CD8-positive, alpha-beta memory T cell (primary cell): ENCODE data around the gene OR1F1. TPM values are rescaled to one million over a fixed set of nuclear protein-coding genes. Genes with fewer than 3 reads are reported as not detected.
"Not testable (repeated sequence)": the region's sequence is repeated elsewhere in the genome, so short reads cannot be mapped to it uniquely, and the experiment has no call there.

Experiments
- CTCF ChIA-PET: fragments of 350-600 bp; sonication (Branson Sonifier 250); formaldehyde crosslinking; loops from one replicate; lab custom pipeline; 2021; ENCODE audit warnings: antibody characterized with exemption; lab: Charles Lee
- POLR2A ChIA-PET: fragments of 350-600 bp; sonication (Branson Sonifier 250); formaldehyde crosslinking; loops from one replicate; lab custom pipeline; 2021; ENCODE audit warnings: antibody characterized with exemption; lab: Charles Lee
- DNase-seq, 5 donors: peaks; one replicate each; pipeline versions ENCODE4 v3.0.0 to v3.0.0-alpha.2; 2020 to 2022; ENCODE audit warnings: mixed read lengths in 1 of 5
- H3K27ac ChIP-seq: one replicate; pipeline ENCODE4 v1.7.0; 2013; ENCODE audit warnings: low read depth, mild to moderate bottlenecking, low read length, moderate library complexity
- H3K27me3 ChIP-seq: 2 replicates; pipeline ENCODE4 v1.7.0; 2013; ENCODE audit warnings: low read length, mild to moderate bottlenecking; ENCODE audit not compliant: insufficient read depth, poor library complexity, severe bottlenecking
- H3K36me3 ChIP-seq: 2 replicates; pipeline ENCODE4 v1.7.0; 2013; ENCODE audit warnings: mild to moderate bottlenecking, low read length, moderate library complexity; ENCODE audit not compliant: insufficient read depth
- H3K4me1 ChIP-seq: 2 replicates; pipeline ENCODE4 v1.7.0; 2013; ENCODE audit warnings: mild to moderate bottlenecking, low read length, moderate library complexity; ENCODE audit not compliant: insufficient read depth
- H3K4me3 ChIP-seq: 2 replicates; pipeline ENCODE4 v1.7.0; 2013; ENCODE audit warnings: mild to moderate bottlenecking, low read length
- H3K9me3 ChIP-seq: 2 replicates; pipeline ENCODE4 v1.7.0; 2013; ENCODE audit warnings: mild to moderate bottlenecking, low read length
- H3K27ac Mint-ChIP-seq, 8 donors: one replicate each; pipeline ENCODE4 v1.8.0; 2020 to 2021; ENCODE audit warnings: mixed read lengths in 8 of 8, mild to moderate bottlenecking in 6 of 8, inconsistent platforms in 3 of 8, moderate library complexity in 3 of 8
- H3K27me3 Mint-ChIP-seq, 2 donors: one replicate each; pipeline ENCODE4 v1.8.0; 2020 to 2021; ENCODE audit warnings: mixed read lengths in 2 of 2, mild to moderate bottlenecking in 1 of 2, moderate library complexity in 1 of 2
- H3K36me3 Mint-ChIP-seq, 3 donors: one replicate each; pipeline ENCODE4 v1.8.0; 2020 to 2021; ENCODE audit warnings: mixed read lengths in 3 of 3, inconsistent platforms in 1 of 3, mild to moderate bottlenecking in 1 of 3
- H3K4me1 Mint-ChIP-seq, 3 donors: one replicate each; pipeline ENCODE4 v1.8.0; 2020 to 2021; ENCODE audit warnings: mixed read lengths in 3 of 3, inconsistent platforms in 1 of 3, mild to moderate bottlenecking in 1 of 3
- H3K4me3 Mint-ChIP-seq, 7 donors: one replicate each; pipeline ENCODE4 v1.8.0; 2020 to 2021; ENCODE audit warnings: mixed read lengths in 7 of 7, mild to moderate bottlenecking in 6 of 7, moderate library complexity in 4 of 7, inconsistent platforms in 2 of 7
- H3K9me3 Mint-ChIP-seq, 5 donors: one replicate each; pipeline ENCODE4 v1.8.0; 2020 to 2022; ENCODE audit warnings: mixed read lengths in 5 of 5, mild to moderate bottlenecking in 3 of 5, moderate library complexity in 2 of 5, inconsistent platforms in 1 of 5
- polyA plus RNA-seq: library from polyadenylated mRNA; unstranded; fragments of 300-500 nt; fragmentation: Illumina TruSeq; gene quantifications from one replicate; pipeline ENCODE4 v1.2.3, GENCODE V29; 2021
- total RNA-seq, 2 experiments: library from RNA; stranded (reverse); gene quantifications; one replicate each; pipeline ENCODE4 v1.2.3, GENCODE V29; 2021

The OR1F1 gene
- total and polyA plus RNA-seq, 3 experiments from 2014 or later, result not detected

DNA sequence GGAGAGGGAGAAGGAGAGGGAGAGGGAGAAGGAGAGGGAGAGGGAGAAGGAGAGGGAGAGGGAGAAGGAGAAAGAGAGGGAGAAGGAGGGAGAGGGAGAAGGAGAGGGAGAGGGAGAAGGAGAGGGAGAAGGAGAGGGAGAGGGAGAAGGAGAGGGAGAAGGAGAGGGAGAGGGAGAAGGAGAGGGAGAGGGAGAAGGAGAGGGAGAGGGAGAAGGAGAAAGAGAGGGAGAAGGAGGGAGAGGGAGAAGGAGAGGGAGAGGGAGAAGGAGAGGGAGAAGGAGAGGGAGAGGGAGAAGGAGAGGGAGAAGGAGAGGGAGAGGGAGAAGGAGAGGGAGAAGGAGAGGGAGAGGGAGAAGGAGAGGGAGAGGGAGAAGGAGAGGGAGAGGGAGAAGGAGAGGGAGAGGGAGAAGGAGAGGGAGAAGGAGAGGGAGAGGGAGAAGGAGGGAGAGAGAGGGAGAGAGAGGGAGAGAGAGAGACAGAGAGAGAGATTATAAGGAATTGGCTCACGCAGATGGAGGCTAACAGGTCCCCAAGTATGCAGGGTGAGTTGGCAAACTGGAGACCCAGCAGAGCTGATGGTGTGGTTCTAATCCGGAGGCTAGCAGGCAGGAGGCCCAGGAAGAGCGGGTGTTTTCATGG, 9.8 kb downstream of the OR1F1 start:
- CTCF ChIA-PET, result interaction anchor here (1.2 kb wide), 2 partner anchors 12 to 39 kb away, joined by 3 to 6 read pairs; no protein-coding TSS in a partner anchor
- peak overlapping the region in 1 of 7 donors; percentile 28 for H3K4me3 Mint-ChIP-seq
- H3K27me3 ChIP-seq, result peaks cover 26% of the 10 kb centered on the region
- POLR2A ChIA-PET, H3K36me3 Mint-ChIP-seq, H3K27ac Mint-ChIP-seq, H3K4me1 ChIP-seq, H3K9me3 Mint-ChIP-seq, H3K9me3 ChIP-seq, H3K36me3 ChIP-seq, H3K4me1 Mint-ChIP-seq, H3K4me3 ChIP-seq, DNase-seq, H3K27ac ChIP-seq: not testable (repeated sequence)
- H3K27me3 Mint-ChIP-seq, result peaks cover 35 to 36% of the 10 kb centered on the region in 2 donors

GRCh38 chr16:3198334-3199072, 10.5 kb downstream of the OR1F1 start:
- H3K9me3 ChIP-seq, result no peaks in the 10 kb centered on the region
- no peaks in the 10 kb centered on the region for H3K4me1 ChIP-seq
- H3K4me3 ChIP-seq, result no peak overlapping the region
- H3K9me3 Mint-ChIP-seq, result no peaks in the 10 kb centered on the region
- no peak for DNase-seq
- H3K27me3 Mint-ChIP-seq, result peaks cover 31 to 35% of the 10 kb centered on the region in 2 donors
- POLR2A ChIA-PET, result no interaction called here
- no peak overlapping the region for H3K27ac ChIP-seq
- peaks cover 19% of the 10 kb centered on the region for H3K27me3 ChIP-seq
- no peaks in the 10 kb centered on the region for H3K36me3 ChIP-seq
- H3K4me1 Mint-ChIP-seq, result no peaks in the 10 kb centered on the region
- peak overlapping the region in 2 of 7 donors; percentile 27 to 28 for H3K4me3 Mint-ChIP-seq
- no peak overlapping the region for H3K27ac Mint-ChIP-seq
- peaks cover 0 to 6% (median 3%) of the 10 kb centered on the region in 3 donors for H3K36me3 Mint-ChIP-seq
- CTCF ChIA-PET, result interaction anchor here (1.1 to 1.4 kb wide), 5 partner anchors 9 to 40 kb away, joined by 3 to 6 read pairs (median 4); no protein-coding TSS in a partner anchor

GRCh38 chr16:3202903-3203539, 15.0 kb downstream of the OR1F1 start:
- Histone ChIP-seq H3K4me3 (no peak overlapping the region), H3K27ac (no peak overlapping the region), H3K4me1 (no peaks in the 10 kb centered on the region), H3K9me3 (no peaks in the 10 kb centered on the region), H3K36me3 (no peaks in the 10 kb centered on the region), H3K27me3 (no peaks in the 10 kb centered on the region)
- Mint-ChIP-seq H3K27me3 (peaks cover 18 to 23% of the 10 kb centered on the region in 2 donors), H3K27ac (no peak overlapping the region), H3K9me3 (peaks cover 5 to 17% (median 16%) of the 10 kb centered on the region in 5 donors), H3K36me3 (peaks cover 0 to 16% (median 0%) of the 10 kb centered on the region in 3 donors), H3K4me3 (no peak overlapping the region), H3K4me1 (no peaks in the 10 kb centered on the region)
- DNase-seq, result no peak
- ChIA-PET CTCF (interaction anchor here (0.6 to 1.2 kb wide), 2 partner anchors 13 to 16 kb away, joined by 3 read pairs; no protein-coding TSS in a partner anchor), POLR2A (no interaction called here)

DNA sequence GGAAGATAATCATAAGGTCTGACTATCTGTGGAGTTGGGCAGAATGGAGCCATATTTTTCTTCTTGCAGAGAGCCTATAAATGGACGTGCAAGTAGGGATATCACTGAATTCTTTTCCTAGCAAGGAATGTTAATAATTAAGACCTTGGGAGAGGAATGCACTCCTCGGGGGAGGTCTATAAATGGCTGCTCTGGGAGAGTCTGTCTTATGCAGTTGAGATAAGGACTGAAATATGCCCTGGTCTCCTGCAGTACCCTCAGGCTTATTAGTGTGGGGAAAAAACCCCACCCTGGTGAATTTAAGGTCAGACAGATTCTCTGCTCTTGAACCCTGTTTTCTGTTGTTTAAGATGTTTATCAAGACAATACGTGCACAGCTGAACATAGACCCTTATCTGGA, 17.9 kb downstream of the OR1F1 start:
- H3K27ac ChIP-seq, H3K4me3 ChIP-seq, H3K27ac Mint-ChIP-seq, DNase-seq, H3K9me3 ChIP-seq, CTCF ChIA-PET, H3K4me1 Mint-ChIP-seq, H3K27me3 ChIP-seq, H3K4me1 ChIP-seq, H3K4me3 Mint-ChIP-seq, H3K36me3 ChIP-seq: not testable (repeated sequence)
- H3K27me3 Mint-ChIP-seq, result peaks cover 10 to 23% of the 10 kb centered on the region in 2 donors
- peaks cover 5 to 17% (median 16%) of the 10 kb centered on the region in 5 donors for H3K9me3 Mint-ChIP-seq
- H3K36me3 Mint-ChIP-seq, result peaks cover 0 to 19% (median 0%) of the 10 kb centered on the region in 3 donors
- POLR2A ChIA-PET, result interaction anchor here (0.6 kb wide), 1 partner anchor 258 kb away, joined by 5 read pairs; no protein-coding TSS in a partner anchor

- Histone ChIP-seq H3K36me3 (no peaks in the 10 kb centered on the region), H3K27ac (no peak overlapping the region), H3K27me3 (no peaks in the 10 kb centered on the region), H3K4me1 (no peaks in the 10 kb centered on the region), H3K4me3 (no peak overlapping the region), H3K9me3 (no peaks in the 10 kb centered on the region)
- Mint-ChIP-seq H3K27me3 (peaks cover 10 to 23% of the 10 kb centered on the region in 2 donors), H3K27ac (no peak overlapping the region), H3K9me3 (peaks cover 5 to 17% (median 16%) of the 10 kb centered on the region in 5 donors), H3K4me1 (peaks cover 0 to 8% (median 4%) of the 10 kb centered on the region in 3 donors), H3K4me3 (no peak overlapping the region), H3K36me3 (peaks cover 0 to 22% (median 2%) of the 10 kb centered on the region in 3 donors)
- ChIA-PET CTCF (interaction anchor here (2.2 kb wide), 1 partner anchor 8 kb away, joined by 6 read pairs; no protein-coding TSS in a partner anchor), POLR2A (no interaction called here)
- DNase-seq, result no peak
These were observed 19.3 kb downstream of the OR1F1 start for GRCh38 chr16:3207086-3207953.

- H3K9me3 ChIP-seq, result peaks cover 3% of the 10 kb centered on the region
- H3K27ac ChIP-seq, result no peak overlapping the region
- H3K36me3 Mint-ChIP-seq, result peaks cover 0 to 26% (median 2%) of the 10 kb centered on the region in 3 donors
- no peak overlapping the region for H3K4me3 Mint-ChIP-seq
- H3K27me3 Mint-ChIP-seq, result peaks cover 3 to 6% of the 10 kb centered on the region in 2 donors
- CTCF ChIA-PET, result no interaction called here
- peak overlapping the region in 4 of 8 donors; percentile 29 to 52 (median 39) for H3K27ac Mint-ChIP-seq
- H3K27me3 ChIP-seq, result no peaks in the 10 kb centered on the region
- peaks cover 28% of the 10 kb centered on the region for H3K4me1 ChIP-seq
- H3K4me1 Mint-ChIP-seq, result peaks cover 30 to 39% (median 32%) of the 10 kb centered on the region in 3 donors
- no peak overlapping the region for H3K4me3 ChIP-seq
- POLR2A ChIA-PET, result interaction anchor here (0.6 kb wide), 1 partner anchor 166 kb away, joined by 6 read pairs; no protein-coding TSS in a partner anchor
- H3K36me3 ChIP-seq, result no peaks in the 10 kb centered on the region
- H3K9me3 Mint-ChIP-seq, result peaks cover 3 to 9% (median 6%) of the 10 kb centered on the region in 5 donors
- no peak for DNase-seq
These were observed 24.0 kb downstream of the OR1F1 start for GRCh38 chr16:3212006-3212405.

- Mint-ChIP-seq H3K4me1 (peaks cover 33 to 41% (median 35%) of the 10 kb centered on the region in 3 donors), H3K27me3 (peaks cover 3 to 6% of the 10 kb centered on the region in 2 donors), H3K4me3 (no peak overlapping the region), H3K27ac (peak overlapping the region in 3 of 8 donors; percentile 33 to 78 (median 33)), H3K9me3 (peaks cover 2 to 6% (median 5%) of the 10 kb centered on the region in 5 donors), H3K36me3 (peaks cover 0 to 24% (median 2%) of the 10 kb centered on the region in 3 donors)
- Histone ChIP-seq H3K36me3 (no peaks in the 10 kb centered on the region), H3K4me3 (no peak overlapping the region), H3K9me3 (peaks cover 3% of the 10 kb centered on the region), H3K4me1 (peaks cover 28% of the 10 kb centered on the region), H3K27me3 (no peaks in the 10 kb centered on the region), H3K27ac (no peak overlapping the region)
- POLR2A ChIA-PET, result interaction anchor here (0.6 kb wide), 1 partner anchor 167 kb away, joined by 6 read pairs; no protein-coding TSS in a partner anchor
- DNase-seq, result no peak
- CTCF ChIA-PET, result no interaction called here
These were observed 24.6 kb downstream of the OR1F1 start for GRCh38 chr16:3212567-3212966.
